Measurements from ENCODE around the gene NANP. TPM values are rescaled to one million over a fixed set of nuclear protein-coding genes. Genes with fewer than 3 reads are reported as not detected.
A peak's percentile ranks its signal among the peaks of the same experiment; 100 is the strongest.

The NANP gene
- total and polyA plus RNA-seq, 2 donors (not counting 1 experiment from before 2014, with no cell fraction given), result 0.63 to 2.3 TPM

DNA sequence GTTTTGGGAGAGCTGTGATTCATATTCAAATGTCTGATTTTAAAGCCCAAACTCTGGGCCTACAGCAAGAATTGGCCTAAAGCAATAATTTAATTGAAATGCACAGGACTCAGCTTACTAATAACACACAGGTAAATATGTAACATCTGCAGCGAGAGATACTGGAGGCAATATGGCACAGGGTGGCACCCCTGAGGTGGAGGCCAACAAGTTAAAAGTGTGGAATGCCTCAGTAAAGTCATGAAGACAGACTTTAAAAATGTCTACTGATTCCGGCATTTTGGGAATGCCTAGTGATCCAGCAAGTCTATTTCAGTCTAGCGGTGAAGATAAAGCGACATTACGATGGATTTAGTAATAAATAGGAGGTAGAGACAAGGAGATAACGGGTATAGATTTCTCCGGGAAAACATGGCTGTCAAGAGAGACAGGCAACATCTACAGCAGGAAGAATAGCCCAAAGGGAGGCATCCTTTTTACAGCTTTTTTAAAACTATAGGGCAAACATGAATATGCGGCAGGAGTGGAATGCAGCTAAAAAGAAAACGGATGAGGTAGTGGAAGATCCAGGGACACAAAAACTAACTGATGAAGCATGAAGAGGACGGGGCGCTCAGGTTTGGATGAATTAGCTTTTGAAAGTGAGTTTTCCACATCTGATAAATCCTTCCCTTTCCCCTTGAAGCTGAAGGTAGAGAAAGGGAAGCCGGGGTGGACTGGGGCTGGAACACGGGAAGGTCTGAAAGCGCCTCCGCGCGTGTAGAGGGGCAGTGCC lies 1.2 kb downstream of the NANP start:
- POLR2A ChIA-PET, result no interaction called here
- peak overlapping the region; percentile 94 for H3K9ac ChIP-seq (ENCODE audit: low read length)
- ATAC-seq (ENCODE audit: low read depth), result no peak

More for the DNA sequence above, 1.2 kb downstream of the NANP start:
- H3K27ac Mint-ChIP-seq, result peak overlapping the region; percentile 98
- Histone ChIP-seq H2AFZ (ENCODE audit: insufficient read depth, low read depth, low read length, poor library complexity, severe bottlenecking) (peak overlapping the region; percentile 99), H3K79me2 (ENCODE audit: control insufficient read depth, insufficient read depth, low read length) (peaks cover 18% of the 10 kb centered on the region), H3K36me3 (replicated peaks in 1 of 2; ENCODE audit: control extremely low read depth in 1 of 2, control insufficient read depth in 1 of 2, extremely low read depth in 1 of 2, insufficient read depth in 2 of 2, low read length in 1 of 2) (no peaks in the 10 kb centered on the region), H4K20me1 (ENCODE audit: control insufficient read depth, insufficient read depth, low read length, poor library complexity, severe bottlenecking) (no peaks in the 10 kb centered on the region), H3K9me3 (ENCODE audit: control extremely low read depth in 1 of 3, control insufficient read depth in 2 of 3, insufficient read depth in 1 of 3, low read length in 2 of 3) (peaks cover 0 to 5% (median 0%) of the 10 kb centered on the region in 3 donors), H3K27ac (ENCODE audit: low read length in 2 of 2) (peak overlapping the region in 1 of 2 donors; percentile 90), H3K27me3 (replicated peaks in 1 of 4; ENCODE audit: control extremely low read depth in 1 of 4, control insufficient read depth in 3 of 4, insufficient read depth in 4 of 4, low read length in 3 of 4) (no peaks in the 10 kb centered on the region), H3K4me2 (replicated peaks; ENCODE audit: low read depth, low read length, poor library complexity, severe bottlenecking) (peak overlapping the region; percentile 92), H3K4me1 (ENCODE audit: control insufficient read depth in 2 of 2, insufficient read depth in 2 of 2, low read length in 2 of 2) (peaks cover 18% of the 10 kb centered on the region in 2 donors), H3K4me3 (ENCODE audit: control extremely low read depth in 1 of 5, extremely low read depth in 1 of 5, insufficient read depth in 1 of 5, low read depth in 2 of 5, low read length in 4 of 5) (peak overlapping the region; percentile 70 to 97 (median 89))
- H3K27me3 Mint-ChIP-seq, result no peaks in the 10 kb centered on the region
- DNase-seq, result no peak
- intact Hi-C loops (cut with micrococcal nuclease), result loop anchor here (1.0 to 10.0 kb wide), 5 partner anchors 129 to 565 kb away; partner anchors contain the start of genes ACSS1 and ENTPD6
- no peaks in the 10 kb centered on the region for H3K9me3 Mint-ChIP-seq (ENCODE audit: insufficient read depth)
- peak overlapping the region; percentile 98 for H3K4me3 Mint-ChIP-seq
- TF ChIP-seq, protein P1, sequence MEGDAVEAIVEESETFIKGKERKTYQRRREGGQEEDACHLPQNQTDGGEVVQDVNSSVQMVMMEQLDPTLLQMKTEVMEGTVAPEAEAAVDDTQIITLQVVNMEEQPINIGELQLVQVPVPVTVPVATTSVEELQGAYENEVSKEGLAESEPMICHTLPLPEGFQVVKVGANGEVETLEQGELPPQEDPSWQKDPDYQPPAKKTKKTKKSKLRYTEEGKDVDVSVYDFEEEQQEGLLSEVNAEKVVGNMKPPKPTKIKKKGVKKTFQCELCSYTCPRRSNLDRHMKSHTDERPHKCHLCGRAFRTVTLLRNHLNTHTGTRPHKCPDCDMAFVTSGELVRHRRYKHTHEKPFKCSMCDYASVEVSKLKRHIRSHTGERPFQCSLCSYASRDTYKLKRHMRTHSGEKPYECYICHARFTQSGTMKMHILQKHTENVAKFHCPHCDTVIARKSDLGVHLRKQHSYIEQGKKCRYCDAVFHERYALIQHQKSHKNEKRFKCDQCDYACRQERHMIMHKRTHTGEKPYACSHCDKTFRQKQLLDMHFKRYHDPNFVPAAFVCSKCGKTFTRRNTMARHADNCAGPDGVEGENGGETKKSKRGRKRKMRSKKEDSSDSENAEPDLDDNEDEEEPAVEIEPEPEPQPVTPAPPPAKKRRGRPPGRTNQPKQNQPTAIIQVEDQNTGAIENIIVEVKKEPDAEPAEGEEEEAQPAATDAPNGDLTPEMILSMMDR (IDR thresholded peaks at IDR 0.05), result no peak
- TF ChIP-seq EZH2 (IDR thresholded peaks at IDR 0.05; ENCODE audit: borderline replicate concordance, insufficient read depth, low read depth, low read length, poor library complexity, severe bottlenecking), result no peak
- WGBS (ENCODE audit: insufficient coverage), result 51% methylated on average over 13 of the region's 17 CpGs
- peaks cover 32% of the 10 kb centered on the region for H3K4me1 Mint-ChIP-seq
- CTCF ChIA-PET, result interaction anchor here (0.6 to 1.5 kb wide), 2 partner anchors 9 to 89 kb away, joined by 3 read pairs; no protein-coding TSS in a partner anchor
